ENCODE measurements around the gene COL5A3. TPM values are rescaled to one million over a fixed set of nuclear protein-coding genes. Genes with fewer than 3 reads are reported as not detected.

The COL5A3 gene
- total RNA-seq, 4 donors from 2014 or later = 3.7 to 7.4 (median 5.2) TPM

DNA sequence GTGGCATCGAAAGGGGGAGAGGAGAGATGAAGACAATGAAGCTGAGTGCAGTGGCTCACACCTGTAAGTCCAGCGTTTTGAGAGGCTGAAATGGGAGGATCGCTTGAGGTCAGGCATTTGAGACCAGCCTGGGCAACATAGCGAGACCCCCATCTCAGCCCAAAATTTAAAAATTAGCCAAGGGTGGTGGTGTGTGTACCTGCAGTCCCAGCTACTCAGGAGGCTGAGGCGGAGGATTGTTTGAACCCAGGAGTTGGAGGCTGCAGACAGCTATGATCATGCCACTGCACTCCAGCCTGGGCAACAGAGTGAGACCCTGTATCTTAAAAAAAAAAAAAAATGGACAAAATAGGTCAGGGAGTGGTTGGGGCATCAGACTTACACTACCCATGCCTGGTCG lies 10.5 kb upstream of the COL5A3 start:
- no peak overlapping the region for H3K4me3 ChIP-seq
- H3K27ac ChIP-seq = no peak overlapping the region
- 76 to 85% methylated on average over 2 to 6 of the region's 6 CpGs for WGBS, 2 donors
- no peak for TF ChIP-seq POLR2A (IDR thresholded peaks at IDR 0.05)
- TF ChIP-seq, protein P1, sequence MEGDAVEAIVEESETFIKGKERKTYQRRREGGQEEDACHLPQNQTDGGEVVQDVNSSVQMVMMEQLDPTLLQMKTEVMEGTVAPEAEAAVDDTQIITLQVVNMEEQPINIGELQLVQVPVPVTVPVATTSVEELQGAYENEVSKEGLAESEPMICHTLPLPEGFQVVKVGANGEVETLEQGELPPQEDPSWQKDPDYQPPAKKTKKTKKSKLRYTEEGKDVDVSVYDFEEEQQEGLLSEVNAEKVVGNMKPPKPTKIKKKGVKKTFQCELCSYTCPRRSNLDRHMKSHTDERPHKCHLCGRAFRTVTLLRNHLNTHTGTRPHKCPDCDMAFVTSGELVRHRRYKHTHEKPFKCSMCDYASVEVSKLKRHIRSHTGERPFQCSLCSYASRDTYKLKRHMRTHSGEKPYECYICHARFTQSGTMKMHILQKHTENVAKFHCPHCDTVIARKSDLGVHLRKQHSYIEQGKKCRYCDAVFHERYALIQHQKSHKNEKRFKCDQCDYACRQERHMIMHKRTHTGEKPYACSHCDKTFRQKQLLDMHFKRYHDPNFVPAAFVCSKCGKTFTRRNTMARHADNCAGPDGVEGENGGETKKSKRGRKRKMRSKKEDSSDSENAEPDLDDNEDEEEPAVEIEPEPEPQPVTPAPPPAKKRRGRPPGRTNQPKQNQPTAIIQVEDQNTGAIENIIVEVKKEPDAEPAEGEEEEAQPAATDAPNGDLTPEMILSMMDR (IDR thresholded peaks at IDR 0.05) = no peak
- intact Hi-C loops (cut with DNase I) = no loop called here
- no peaks in the 10 kb centered on the region for H3K9me3 ChIP-seq
- no peaks in the 10 kb centered on the region for H3K4me1 ChIP-seq
- H3K27me3 ChIP-seq = peaks cover 0 to 4% (median 0%) of the 10 kb centered on the region in 4 donors
- DNase-seq = no peak
- no peaks in the 10 kb centered on the region for H3K36me3 ChIP-seq

DNA sequence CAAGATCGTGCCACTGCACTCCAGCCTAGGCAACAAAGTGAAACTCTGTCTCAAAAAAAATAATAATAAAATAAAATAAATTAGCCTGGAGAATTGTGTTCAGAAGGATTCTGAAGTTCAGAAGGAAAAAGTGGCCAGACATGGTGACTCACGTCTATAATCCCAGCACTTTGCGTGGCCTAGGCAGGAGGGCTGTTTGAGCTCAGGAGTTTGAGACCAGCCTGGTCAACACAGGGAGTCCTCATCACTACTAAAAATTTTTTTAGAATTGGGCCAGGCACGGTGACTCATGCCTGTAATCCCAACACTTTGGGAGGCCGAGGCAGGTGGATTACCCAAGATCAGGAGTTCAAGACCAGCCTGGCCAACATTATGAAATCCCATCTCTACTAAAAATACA lies 8.9 kb upstream of the COL5A3 start:
- Histone ChIP-seq H3K9me3 (no peaks in the 10 kb centered on the region), H3K4me3 (no peak overlapping the region), H3K4me1 (peaks cover 0 to 5% (median 0%) of the 10 kb centered on the region in 3 donors), H3K27me3 (peaks cover 0 to 13% (median 0%) of the 10 kb centered on the region in 4 donors), H3K27ac (no peak overlapping the region), H3K36me3 (no peaks in the 10 kb centered on the region)
- intact Hi-C loops (cut with DNase I) = no loop called here
- 57 to 68% methylated on average over 5 of the region's 5 CpGs for WGBS, 2 donors
- DNase-seq = no peak
- TF ChIP-seq, protein P1 (IDR thresholded peaks at IDR 0.05) = no peak
- no peak for TF ChIP-seq POLR2A (IDR thresholded peaks at IDR 0.05)

DNA sequence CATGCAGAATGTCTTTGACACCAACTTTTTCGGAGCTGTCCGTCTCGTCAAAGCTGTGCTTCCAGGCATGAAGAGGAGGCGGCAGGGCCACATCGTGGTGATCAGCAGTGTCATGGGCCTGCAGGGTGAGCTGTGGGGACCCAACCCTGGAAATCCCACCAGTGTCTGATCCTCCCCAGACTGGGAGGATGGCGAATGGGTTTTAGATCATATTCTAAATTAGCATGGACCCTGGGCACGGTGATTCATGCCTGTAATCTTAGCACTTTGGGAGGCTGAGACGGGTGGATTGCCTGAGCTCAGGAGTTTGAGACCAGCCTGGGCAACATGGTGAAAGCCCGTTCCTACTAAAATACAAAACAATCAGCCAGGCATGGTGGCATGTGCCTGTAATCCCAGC lies 8.5 kb upstream of the COL5A3 start:
- 75 to 78% methylated on average over 3 to 4 of the region's 9 CpGs for WGBS, 2 donors
- H3K4me3 ChIP-seq = no peak overlapping the region
- intact Hi-C loops (cut with DNase I) = no loop called here
- DNase-seq = no peak
- no peak overlapping the region for H3K27ac ChIP-seq
- H3K36me3 ChIP-seq = no peaks in the 10 kb centered on the region
- TF ChIP-seq, protein P1 (IDR thresholded peaks at IDR 0.05) = no peak
- TF ChIP-seq POLR2A (IDR thresholded peaks at IDR 0.05) = no peak
- peaks cover 0 to 17% (median 0%) of the 10 kb centered on the region in 4 donors for H3K27me3 ChIP-seq
- peaks cover 0 to 9% (median 0%) of the 10 kb centered on the region in 3 donors for H3K4me1 ChIP-seq
- H3K9me3 ChIP-seq = no peaks in the 10 kb centered on the region

DNA sequence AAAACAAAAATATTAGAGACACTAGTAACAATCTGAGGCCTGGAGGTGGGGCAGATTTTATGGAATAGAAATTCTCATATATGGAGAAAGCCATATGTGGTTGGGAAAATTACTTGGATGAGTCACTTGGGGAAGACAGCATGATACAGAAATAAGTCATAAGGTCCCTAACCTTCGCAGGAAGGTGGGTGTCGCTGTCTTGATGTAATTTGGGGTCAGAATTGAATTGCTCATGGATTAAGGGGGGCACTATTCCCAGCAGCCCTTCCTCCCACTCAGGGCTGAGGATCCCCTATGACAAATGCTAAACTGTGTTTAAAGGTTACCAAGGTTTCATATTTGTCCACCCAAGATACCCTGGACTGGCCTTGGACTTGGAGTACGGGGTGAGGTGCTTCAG lies 8.0 kb upstream of the COL5A3 start:
- Histone ChIP-seq H3K27ac (no peak overlapping the region), H3K36me3 (no peaks in the 10 kb centered on the region), H3K4me1 (peaks cover 0 to 10% (median 0%) of the 10 kb centered on the region in 3 donors), H3K4me3 (no peak overlapping the region), H3K9me3 (no peaks in the 10 kb centered on the region), H3K27me3 (peaks cover 0 to 22% (median 0%) of the 10 kb centered on the region in 4 donors)
- intact Hi-C loops (cut with DNase I) = no loop called here
- DNase-seq = no peak
- 51 to 69% methylated on average over 2 to 3 of the region's 3 CpGs for WGBS, 2 donors
- TF ChIP-seq, protein P1 (IDR thresholded peaks at IDR 0.05) = no peak
- no peak for TF ChIP-seq POLR2A (IDR thresholded peaks at IDR 0.05)

DNA sequence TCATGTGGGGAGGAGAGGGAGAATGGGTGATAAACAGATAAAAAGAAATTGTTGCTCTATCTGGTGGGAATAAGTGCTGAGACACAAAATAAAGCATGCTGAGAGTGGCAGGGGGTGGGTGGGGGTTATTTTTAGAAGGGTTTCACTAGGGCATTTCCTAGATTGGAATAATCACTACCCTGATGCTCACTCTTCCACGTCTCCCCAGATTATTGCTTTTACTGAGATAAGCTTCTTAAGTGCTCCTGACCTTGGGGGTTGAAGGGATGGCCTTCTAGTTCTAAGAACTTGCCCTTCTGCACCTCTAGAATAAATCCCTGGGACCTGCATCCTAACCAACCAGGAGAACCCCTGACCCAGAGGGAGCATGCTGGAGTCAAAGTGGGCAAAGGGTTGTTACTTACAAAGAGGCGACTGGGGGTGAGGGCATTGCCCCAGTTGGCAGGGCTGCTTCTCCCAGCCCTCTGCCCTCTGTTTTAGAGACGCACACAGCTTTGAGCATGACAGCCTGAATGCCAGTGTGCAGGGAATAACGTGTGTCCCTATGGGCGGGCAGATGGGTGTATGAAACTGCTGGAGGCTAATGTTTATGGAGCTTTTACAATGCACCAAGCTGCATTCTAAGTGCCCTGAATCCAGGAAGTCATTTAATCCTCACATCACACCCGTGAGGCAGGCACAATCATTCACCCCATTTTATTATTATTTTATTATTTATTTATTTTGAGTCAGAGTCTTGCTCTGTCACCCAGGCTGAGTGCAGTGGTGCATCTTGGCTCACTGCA lies 3.7 kb upstream of the COL5A3 start:
- no peak overlapping the region for H3K4me3 ChIP-seq
- H3K27ac ChIP-seq = no peak overlapping the region
- no peaks in the 10 kb centered on the region for H3K9me3 ChIP-seq
- 41% methylated on average over 3 to 6 of the region's 6 CpGs for WGBS, 2 donors
- H3K4me1 ChIP-seq = peaks cover 21 to 52% (median 31%) of the 10 kb centered on the region in 3 donors
- H3K36me3 ChIP-seq = no peaks in the 10 kb centered on the region
- DNase-seq = no peak
- TF ChIP-seq, protein P1 (IDR thresholded peaks at IDR 0.05) = no peak
- H3K27me3 ChIP-seq = peaks cover 0 to 61% (median 0%) of the 10 kb centered on the region in 4 donors
- intact Hi-C loops (cut with DNase I) = no loop called here

All from esophagus squamous epithelium (tissue), 5 donors.